GM18526 (cell line): ENCODE data around the gene CCDC33.

Experiments used
- POLR2A ChIP-seq: IDR thresholded peaks from 3 replicates; pipeline ENCODE4 v1.6.1; 2011; ENCODE audit not compliant: insufficient read length; ENCODE audit errors: extremely low read depth

CCDC33 gene

DNA sequence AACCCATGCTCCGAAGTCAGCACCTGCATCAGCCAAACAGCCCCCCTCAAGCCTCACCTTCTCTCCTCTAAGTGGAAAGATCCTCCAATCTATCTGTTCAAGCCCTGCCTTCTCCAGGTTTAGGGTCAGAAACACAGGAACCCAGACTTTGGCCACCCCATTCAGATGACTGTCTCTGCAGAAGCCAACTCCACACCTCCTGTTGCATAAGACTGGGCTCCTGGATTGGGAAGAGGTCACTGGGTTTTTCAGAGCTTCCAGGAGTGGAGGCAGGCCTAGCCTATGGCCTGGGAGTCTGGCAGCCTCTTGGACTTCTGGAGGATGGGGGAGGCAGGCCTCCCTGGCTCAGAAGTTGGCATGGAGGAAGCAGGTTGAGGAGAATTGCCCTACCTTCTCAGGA, 21.5 kb downstream of the CCDC33 start:
- no peak for TF ChIP-seq POLR2A

DNA sequence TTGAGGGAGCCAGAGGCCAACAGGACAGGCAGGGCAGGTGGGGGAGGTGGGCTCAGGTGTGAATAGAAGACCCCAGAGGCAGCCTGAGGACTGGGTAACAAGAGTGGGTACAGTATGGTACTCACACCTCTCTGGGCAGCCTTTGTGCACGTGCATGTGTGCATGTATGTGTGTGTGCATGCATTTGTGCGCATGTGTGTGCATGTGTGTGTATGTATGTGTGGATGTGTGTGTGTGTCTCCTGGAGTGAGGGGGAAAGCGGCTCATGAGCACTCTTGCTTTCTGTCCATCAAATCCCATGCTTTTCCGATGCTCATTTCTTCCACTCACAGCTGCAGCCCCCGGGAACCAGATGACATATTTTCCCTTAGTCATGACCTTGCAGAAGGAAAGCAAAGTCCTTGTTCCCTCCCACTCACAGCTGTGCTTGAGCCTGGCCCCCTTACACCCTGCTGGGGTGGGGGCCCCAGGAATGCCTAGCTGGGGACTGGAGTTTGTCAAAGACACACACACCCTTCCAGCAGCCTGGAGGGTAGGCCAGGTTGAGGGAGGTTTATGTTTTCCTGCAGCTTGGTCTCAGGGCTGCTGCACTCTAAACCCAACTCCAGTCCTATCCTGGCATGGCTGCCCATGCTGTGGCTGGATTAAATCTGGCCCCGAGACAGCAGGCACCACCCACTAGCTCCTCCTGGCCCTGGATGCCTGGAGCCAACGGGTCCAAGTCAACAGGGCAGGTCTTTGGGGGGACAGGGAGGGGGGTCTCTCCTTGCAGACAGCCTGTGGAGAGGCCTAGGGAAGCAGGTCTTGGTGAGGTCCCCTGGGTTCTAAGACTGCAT, 22.5 kb downstream of the CCDC33 start:
- no peak for TF ChIP-seq POLR2A

DNA sequence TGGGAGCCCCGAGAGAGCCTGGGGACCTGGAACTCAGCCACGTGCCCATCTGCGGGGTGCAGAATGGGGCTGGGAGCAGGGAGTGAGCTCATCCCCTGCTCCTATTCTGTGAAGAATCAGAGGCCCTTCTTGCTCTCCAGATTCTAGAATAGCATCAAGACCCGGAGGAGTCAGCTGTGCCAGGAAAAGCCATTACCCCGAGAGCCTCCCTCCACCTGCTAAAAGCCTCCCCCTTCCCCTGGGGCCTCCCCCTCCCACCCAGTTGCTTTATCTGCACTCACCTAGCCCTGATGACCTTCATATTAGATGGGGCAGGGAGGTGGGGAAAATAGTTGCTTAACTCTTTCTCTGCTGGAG, 23.1 kb downstream of the CCDC33 start:
- no peak for TF ChIP-seq POLR2A

DNA sequence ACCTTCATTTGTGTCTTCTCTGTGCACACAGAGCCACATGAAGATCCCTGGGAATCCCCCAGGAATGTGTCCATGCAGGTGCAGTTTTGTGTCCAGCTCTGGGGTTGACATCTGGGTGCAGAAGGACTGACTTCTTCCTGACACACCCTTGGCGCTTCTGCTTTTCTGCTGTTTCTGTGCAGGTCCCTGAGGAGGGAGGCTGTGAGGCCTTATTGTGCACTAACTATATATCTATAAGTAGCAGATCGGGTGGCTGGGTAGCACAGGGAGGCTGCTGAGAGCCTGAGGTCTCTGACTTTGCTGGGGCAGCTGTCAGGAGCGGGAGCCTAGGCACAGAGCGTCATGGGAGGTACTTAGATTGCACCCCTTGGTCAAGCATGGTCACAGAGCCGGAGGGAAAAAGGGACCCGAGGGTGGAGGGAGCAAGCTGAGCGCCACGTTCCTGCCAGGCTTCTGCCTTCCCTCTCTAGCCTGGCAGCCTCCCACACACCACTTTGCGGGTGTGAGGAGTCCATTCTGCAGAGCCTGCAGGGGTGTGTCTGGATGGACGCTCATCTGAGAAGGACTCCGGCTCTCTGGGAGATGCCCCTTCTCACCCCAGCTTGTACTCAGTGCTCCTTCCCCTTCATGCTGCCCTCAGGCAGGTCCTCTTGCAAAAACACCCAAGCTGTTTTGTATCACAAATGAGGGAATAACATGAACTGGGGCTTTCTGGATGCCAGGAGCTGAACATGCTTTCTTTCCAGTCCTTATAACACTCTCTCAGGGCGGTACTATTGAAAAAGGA, 23.9 kb downstream of the CCDC33 start:
- no peak for TF ChIP-seq POLR2A

DNA sequence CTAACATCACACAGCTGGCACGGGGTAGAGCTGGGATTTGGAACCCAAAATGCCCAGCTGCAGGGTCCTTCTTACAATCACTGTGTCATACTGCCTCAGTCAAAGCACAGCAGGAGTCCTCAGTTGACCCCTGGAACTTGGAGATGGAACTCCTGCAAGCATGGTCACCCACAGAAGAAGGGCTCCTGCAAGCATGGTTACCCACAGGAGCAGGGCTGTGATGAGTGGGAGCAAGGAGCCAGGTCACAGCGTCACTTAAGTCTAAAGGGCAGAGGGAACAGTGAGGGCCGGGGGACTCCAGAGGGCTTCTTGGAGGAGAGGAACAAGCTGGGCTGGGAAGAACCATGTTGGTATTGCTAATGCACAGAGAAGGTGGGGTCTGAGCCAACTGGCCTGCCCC, 24.9 kb downstream of the CCDC33 start:
- no peak for TF ChIP-seq POLR2A

DNA sequence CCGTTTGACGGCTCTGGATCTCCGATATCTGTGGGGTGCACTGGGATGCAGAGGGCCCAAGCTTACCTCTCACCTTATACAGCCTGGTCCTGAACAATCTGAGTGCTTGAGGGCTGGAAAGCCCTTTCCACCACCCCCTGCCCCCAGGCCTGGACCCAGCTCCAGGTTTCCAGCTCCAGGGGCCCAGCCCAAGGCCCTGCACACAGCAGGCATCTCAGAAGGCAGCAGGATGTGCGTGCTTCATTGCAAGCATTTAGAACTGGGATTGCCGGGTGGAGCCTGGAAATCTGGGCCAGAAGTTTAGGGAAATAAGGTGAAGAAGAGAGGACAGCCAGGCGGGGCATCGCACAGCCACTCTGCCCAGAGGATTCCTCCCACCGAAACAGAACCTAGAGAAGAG, 25.6 kb downstream of the CCDC33 start:
- no peak for TF ChIP-seq POLR2A

DNA sequence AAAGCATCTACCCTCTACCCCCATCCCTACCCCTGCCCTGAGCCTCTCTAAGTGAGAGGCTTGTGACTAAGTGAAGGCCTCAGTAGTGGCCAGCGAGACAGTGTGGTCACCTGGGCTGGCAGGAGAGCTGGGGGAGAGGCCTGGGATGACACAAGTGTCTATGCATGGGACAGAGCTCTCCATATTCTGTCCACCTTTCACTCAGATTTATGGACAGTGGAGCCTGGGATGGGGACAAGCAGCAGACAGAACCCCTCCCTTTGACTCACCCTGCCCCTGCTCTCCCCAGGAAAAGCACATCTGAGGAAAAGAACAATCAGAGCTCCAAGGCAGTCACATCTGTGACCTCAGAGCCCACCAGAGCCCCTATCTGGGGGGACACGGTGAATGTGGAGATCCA, 26.0 kb downstream of the CCDC33 start:
- no peak for TF ChIP-seq POLR2A

DNA sequence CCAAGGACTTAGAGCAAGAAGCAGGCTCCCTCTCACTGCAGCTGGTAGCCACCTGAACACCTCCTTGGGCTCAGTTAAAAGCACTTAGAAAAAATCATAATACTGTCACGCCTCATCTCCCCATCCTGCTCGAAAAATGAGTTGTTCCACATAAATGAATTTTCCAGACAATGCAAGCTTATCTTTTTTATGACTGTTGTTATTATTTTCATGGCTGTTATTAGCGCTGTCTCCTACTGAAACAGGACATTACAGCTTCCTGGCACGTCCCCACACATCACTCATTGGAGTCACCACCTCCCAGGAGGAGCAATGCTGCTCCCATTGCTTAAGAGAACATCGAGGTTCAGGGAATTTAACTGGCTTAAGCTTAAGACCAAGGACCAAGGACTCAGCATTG, 26.5 kb downstream of the CCDC33 start:
- TF ChIP-seq POLR2A, result no peak

DNA sequence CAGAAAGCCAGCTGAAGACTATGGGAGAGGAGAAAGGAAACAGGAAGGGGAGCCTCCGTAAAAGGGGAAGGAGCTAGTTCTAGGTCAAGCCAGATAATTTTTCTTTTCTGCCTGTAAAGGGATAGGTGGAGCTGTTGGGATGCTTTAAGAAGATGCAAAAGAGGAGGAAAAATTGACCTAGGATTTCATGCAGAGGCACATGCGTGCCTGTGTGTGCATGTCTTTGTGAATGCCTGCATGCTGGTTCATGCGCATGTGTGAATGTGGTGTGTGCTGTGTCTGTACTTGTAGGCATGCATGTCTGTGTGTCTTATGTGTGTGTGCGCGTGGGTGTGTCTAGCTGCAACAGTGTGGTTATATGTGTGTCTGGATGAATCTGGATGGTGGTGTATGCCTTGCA, 27.3 kb downstream of the CCDC33 start:
- no peak for TF ChIP-seq POLR2A

DNA sequence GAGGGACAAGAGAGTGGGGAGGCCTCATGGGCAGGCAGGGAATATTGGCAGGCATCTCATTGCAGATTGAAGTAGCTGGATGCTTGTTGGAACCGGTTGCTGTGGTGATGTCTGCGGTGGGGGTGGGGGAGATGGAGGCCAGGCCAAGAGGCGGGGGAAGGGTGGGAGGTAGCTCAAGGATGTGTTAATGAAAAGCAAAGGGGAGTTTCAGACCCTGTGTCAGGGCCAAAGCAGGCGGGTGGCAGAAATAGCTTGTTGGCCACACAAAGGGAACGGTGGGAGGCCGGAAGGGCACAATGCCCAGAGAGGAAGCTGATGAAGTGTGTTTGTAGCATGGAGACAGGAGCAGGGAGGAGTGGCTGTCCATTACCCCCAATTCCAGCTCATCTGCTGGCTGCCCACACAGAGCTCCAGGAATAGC, 28.0 kb downstream of the CCDC33 start:
- no peak for TF ChIP-seq POLR2A

DNA sequence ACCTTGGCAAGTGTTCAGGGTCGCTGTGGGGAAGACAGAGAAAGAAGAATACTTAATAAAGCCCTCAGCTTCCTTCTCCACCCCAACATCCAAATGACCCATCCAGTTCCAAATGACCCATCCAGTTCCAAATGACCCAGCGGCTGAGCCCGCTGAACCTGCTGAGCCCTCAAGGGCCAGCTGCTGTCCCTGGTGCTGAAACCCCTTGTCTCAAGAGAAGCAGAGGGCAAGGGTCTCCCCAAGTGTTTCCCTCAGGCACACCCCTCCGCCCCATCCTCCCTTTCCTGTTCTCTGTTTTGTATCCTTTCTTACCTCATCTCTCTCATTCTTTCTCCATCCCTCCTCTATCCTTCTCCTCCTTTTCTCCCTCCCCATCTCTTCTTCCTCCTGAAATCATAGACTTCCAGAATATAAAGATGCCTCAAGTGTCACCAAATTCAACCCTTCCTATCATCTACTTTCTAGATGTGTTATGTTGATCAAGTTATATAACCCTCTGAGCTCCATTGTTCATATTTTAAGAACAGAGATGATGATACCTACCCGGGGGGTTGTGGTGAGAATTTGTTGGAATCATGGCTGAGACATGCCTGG, 29.0 kb downstream of the CCDC33 start:
- TF ChIP-seq POLR2A, result no peak

DNA sequence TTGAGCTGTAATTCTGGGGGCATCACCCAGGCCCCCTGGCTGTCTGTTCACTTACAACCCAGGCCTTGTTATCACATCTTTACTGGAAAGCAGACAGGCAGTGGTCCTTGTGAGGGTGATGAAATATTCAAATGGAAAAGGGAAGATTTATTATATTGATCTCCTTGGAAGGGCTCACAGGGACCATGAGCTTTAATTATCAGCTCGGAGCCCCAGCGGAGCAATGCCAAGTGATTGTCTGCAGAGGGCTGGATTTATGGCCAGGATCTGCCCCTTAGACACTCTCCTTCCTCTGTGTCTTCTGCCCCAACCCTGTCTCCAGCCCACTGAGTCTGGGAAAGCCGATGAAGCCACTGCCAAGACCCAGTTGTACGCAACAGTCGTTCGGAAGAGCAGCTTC, 31.9 kb downstream of the CCDC33 start:
- TF ChIP-seq POLR2A, result no peak

DNA sequence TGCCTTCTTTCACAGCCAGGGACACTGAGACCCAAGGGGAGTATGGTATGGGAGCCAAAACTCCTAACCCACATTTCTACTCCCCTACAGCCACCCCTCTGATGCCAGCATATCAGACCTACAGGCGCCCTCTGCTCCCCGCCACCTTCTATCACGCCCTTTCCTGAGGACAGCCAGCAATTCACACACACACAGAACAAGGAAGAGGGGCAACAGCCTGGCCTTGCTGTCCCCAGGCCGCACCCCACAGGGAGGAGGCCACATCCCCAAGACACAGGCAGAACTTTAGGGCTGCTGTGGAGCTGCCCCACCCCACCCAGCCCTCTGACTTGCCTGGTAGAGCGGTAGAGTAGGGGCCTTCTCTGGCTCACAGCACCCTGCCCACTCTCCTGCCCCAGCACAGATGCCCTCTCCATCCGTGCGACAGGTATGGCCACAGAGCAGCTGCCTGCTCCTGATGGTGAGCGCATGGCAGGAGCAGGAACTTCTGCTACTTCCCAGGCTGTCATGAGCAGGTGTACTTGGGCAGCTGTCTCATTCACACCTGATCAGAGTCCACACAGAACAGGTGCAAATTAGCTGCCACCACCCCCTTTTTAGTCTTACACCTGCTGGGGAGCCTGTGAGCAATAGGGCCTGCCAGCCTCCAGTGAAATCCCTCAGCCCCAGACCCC, 33.4 kb downstream of the CCDC33 start:
- no peak for TF ChIP-seq POLR2A

DNA sequence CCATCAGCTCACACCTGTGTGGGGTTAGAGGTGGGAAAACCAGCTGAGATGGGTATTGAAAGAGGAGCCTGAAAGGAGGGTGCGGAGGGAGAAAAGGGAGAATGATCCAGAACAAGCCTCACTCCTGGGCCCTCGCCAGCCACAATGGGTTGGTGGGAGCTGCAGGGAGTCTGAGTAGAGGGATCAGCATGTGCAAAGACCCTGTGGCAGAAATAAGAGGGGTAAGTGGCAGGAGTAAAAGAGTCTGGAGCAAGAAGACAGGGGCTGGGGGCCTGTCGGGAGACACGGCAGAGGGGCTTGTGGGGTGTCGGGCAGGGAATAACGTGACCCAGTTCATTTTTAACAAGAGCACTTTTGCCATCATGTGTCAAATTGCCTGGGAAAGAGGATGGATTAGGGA, 34.0 kb downstream of the CCDC33 start:
- TF ChIP-seq POLR2A, result no peak

DNA sequence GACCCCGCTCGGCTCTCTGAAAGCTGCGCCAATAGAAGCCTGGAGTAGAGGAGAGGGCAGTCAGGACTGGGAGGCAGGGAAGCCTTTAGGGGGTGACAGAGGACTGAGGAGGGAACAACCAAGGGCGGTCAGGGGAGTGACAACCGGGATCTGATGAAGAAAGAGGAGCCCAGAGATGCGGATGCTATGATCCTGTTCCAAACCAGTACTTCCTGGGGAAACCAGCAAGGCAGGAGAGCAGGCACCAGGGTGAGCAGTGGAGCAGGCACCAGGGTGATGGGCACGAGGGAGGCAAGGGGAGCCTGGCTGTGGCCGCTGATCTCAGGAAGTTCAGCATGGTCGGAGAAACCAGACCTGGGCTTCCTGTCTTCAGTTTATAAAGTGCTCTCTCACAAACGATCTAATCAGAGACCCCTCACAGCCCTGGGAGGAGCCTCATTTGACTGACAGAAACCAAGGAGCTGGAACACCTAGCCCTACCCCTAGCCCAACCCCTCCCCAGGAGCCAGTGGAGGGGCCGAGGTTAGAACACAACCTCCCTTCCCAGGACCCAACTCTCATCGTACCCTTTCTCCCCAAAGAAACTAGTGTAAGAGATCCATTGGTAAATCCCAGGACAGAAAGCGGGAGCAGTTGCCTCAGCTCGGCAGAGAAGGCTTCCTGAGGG, 34.9 kb downstream of the CCDC33 start:
- no peak for TF ChIP-seq POLR2A
